ENCODE data around the gene KCNQ1.

DNA sequence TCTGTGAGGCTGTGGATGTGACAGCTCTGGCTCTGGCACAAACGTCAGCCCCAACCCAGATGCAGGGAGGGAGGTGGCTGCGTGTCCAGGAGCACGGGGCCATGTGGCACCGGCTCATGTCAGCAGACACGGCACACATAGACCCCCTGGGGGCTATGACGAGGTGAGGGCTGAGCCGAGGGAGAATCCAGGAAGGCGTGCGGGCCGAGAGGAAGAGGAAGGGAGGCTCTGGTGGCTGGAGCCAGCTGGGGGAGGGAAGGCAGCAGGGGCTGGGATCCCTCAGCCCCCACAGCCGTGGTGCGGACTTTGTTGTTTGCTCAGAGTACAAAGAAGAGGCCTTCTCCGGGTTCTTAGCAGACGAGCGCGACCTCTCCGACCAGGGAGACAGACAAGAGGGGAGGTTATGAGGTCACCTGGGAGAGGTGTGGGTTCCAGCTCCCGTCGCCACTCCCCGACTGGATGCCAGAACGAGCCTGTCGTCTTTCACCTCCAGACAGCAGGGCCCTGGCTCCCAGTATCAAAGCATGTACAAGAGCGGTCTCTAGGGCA lies 394.7 kb downstream of the KCNQ1 start:
- TF ChIP-seq EZH2 (IDR thresholded peaks at IDR 0.05; ENCODE audit: borderline replicate concordance, insufficient read depth, low read depth, low read length, poor library complexity, severe bottlenecking) = no peak
- TF ChIP-seq CTCF (IDR thresholded peaks at IDR 0.05) = no peak

Data from B cell (primary cell).